ENCODE results near the gene RAB7B.

GRCh38 chr1:205959789-205960188 lies 43.4 kb downstream of the RAB7B start:
- TF ChIP-seq POLR2A (IDR thresholded peaks at IDR 0.05), result no peak
- TF ChIP-seq CTCF (IDR thresholded peaks at IDR 0.05), result no peak
- no peak for TF ChIP-seq POLR2AphosphoS5 (IDR thresholded peaks at IDR 0.05)
